KOPT-K1 (cell line): Measurements from ENCODE around the gene PNPLA7.
"Not testable (repeated sequence)": the region's sequence is repeated elsewhere in the genome, so short reads cannot be mapped to it uniquely, and the experiment has no call there.

ENCODE experiments used
- H3K27ac ChIP-seq: fragments of 200-600 bp; sonication (generic); 2 replicates; pipeline ENCODE4 v1.5.1; 2016; ENCODE audit warnings: antibody characterized with exemption, mild to moderate bottlenecking, low read depth, low read length; ENCODE audit not compliant: poor library complexity, severe bottlenecking
- H3K36me3 ChIP-seq: fragments of 200-600 bp; sonication (generic); 2 replicates; pipeline ENCODE4 v1.5.1; 2017; ENCODE audit warnings: antibody characterized with exemption, mild to moderate bottlenecking, low read length, moderate library complexity; ENCODE audit not compliant: insufficient read depth
- H3K9me3 ChIP-seq: fragments of 200-600 bp; sonication (generic); 2 replicates; pipeline ENCODE4 v1.5.1; 2017; ENCODE audit warnings: antibody characterized with exemption, low read length, mild to moderate bottlenecking; ENCODE audit not compliant: insufficient read depth, poor library complexity, severe bottlenecking

Gene PNPLA7

DNA sequence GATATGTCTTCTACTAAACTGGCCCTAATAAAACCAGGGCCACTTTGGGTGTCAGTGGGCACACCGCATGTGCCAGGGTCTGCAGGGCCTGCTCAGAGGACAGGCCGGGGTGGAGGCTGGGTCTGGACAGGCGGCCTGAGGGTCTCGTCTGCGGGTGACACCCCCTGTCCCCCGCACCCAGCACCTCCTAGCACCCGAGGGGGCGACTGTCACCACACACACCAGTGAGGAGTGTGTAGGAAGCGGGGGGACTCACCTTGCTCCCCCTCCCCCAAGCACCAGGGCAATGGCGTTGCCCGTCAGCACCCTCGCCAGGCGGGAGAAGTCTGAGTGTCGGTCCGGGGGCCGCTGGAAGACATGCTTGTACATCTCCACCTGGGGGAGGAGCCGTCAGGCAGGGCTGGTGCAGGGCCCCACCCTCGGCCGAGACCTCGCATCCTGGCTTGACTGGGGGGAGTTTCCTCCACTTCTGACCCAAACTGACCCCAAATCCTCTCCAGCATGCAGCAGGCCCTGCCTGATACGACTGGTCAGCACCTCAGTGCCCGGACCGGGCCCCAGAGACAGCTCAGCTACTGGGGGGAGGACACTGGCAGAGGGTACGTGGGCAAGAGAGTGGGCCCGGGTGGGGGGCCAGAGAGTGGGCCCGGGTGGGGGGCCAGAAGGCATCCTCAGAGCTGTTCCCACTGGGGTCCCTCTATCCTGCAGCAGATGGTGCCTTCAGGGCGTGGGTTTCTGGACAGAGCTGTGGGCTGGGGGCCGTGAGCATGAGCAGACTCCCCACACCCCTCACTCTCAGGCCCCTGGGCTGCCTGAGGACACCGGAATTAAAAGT, 72.2 kb downstream of the PNPLA7 start:
- H3K36me3 ChIP-seq: no peaks in the 10 kb centered on the region
- H3K9me3 ChIP-seq: peaks cover 38% of the 10 kb centered on the region
- H3K27ac ChIP-seq: no peak overlapping the region

DNA sequence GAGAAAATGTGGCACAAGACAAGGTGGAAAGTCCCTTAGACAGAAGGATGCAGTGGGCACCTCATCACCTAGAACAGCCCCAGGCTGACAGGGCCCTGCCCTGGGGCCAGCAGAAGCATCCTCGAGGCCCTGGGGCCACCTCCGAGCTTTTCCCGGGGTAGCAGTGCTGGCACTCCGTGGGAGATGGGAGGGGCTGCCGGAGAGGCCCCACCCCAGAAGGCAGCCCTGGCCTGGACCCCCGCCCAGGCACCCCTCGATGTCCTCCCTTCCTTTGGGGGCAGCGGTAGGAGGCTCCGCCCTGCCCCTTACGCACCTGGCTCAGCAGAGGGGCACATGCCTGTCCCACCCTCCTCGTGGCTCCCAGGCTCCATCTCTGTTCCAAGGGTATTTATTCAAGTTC, 73.3 kb downstream of the PNPLA7 start:
- no peak overlapping the region for H3K27ac ChIP-seq
- peaks cover 41% of the 10 kb centered on the region for H3K9me3 ChIP-seq
- H3K36me3 ChIP-seq: no peaks in the 10 kb centered on the region

GRCh38 chr9:137475666-137476065, 74.5 kb downstream of the PNPLA7 start:
- no peak overlapping the region for H3K27ac ChIP-seq
- peaks cover 41% of the 10 kb centered on the region for H3K9me3 ChIP-seq
- no peaks in the 10 kb centered on the region for H3K36me3 ChIP-seq

GRCh38 chr9:137474271-137474670, 75.9 kb downstream of the PNPLA7 start:
- Histone ChIP-seq H3K9me3 (peaks cover 41% of the 10 kb centered on the region), H3K27ac (no peak overlapping the region), H3K36me3 (no peaks in the 10 kb centered on the region)

GRCh38 chr9:137470785-137471184, 79.4 kb downstream of the PNPLA7 start:
- Histone ChIP-seq H3K36me3 (no peaks in the 10 kb centered on the region), H3K9me3 (peaks cover 27% of the 10 kb centered on the region), H3K27ac (no peak overlapping the region)

- H3K36me3 ChIP-seq: no peaks in the 10 kb centered on the region
- H3K27ac ChIP-seq: no peak overlapping the region
- peaks cover 2% of the 10 kb centered on the region for H3K9me3 ChIP-seq
These were observed 82.3 kb downstream of the PNPLA7 start for GRCh38 chr9:137467896-137468295.

DNA sequence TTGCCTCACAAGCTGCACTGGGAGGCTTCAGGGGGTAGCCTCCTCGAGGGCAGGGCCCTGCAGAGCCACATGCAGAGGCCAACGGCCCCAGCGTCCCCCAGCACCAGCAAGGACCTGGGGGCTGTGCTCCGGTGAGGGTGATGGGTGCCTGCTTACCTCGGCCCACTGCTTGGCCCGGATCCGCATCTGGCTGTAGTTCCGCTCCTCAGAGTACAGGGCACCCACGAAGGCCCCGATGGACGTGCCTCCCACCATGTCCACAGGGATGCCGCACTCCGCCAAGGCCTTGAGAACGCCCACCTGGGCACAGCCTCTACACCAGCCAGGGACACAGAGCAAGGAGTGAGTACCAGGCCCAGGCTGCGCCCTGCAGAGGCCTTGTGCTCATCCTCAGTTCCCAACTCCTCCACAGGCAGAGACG, 83.0 kb downstream of the PNPLA7 start:
- no peak overlapping the region for H3K27ac ChIP-seq
- no peaks in the 10 kb centered on the region for H3K9me3 ChIP-seq
- H3K36me3 ChIP-seq: no peaks in the 10 kb centered on the region

GRCh38 chr9:137466389-137467085, 83.7 kb downstream of the PNPLA7 start:
- H3K9me3 ChIP-seq, H3K36me3 ChIP-seq, H3K27ac ChIP-seq: not testable (repeated sequence)

DNA sequence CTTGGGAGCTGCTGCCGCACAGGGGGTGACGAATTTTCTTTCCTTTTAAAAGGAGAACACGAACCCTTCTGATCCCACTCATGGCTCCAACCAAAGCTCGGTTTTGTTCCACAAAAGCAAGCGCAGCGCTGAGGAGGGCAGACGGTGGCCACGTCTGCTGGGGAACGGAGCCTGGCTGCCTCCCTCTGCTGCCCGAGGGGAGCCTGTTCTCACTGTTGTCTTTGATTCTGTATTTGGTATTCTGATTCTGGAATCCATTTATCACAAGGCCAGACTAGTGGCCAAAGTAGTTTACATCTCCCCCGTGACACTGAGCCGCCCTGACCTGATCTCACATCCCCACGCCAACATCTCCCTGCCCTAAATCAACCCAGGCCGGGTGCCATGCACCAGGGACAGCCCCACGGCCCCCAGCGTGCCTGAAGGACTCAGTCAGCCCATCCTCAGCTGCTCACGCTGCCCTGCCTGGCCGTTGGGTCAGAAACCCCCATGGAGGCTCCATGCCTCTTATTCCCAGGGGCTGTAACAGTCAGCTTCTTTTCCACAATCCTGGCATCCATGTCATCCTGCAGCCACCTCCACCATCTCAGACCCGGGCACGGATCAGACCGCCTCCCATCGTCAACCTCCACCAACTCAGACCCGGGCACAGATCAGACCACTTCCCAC, 84.3 kb downstream of the PNPLA7 start:
- H3K36me3 ChIP-seq: no peaks in the 10 kb centered on the region
- no peak overlapping the region for H3K27ac ChIP-seq
- no peaks in the 10 kb centered on the region for H3K9me3 ChIP-seq

- no peaks in the 10 kb centered on the region for H3K9me3 ChIP-seq
- no peak overlapping the region for H3K27ac ChIP-seq
- H3K36me3 ChIP-seq: no peaks in the 10 kb centered on the region
These were observed 85.0 kb downstream of the PNPLA7 start for GRCh38 chr9:137465000-137465719.

- H3K9me3 ChIP-seq: no peaks in the 10 kb centered on the region
- no peak overlapping the region for H3K27ac ChIP-seq
- H3K36me3 ChIP-seq: no peaks in the 10 kb centered on the region
These were observed 85.8 kb downstream of the PNPLA7 start for GRCh38 chr9:137464291-137464999.

- Histone ChIP-seq H3K27ac (no peak overlapping the region), H3K9me3 (no peaks in the 10 kb centered on the region), H3K36me3 (no peaks in the 10 kb centered on the region)
These were observed 86.3 kb downstream of the PNPLA7 start for GRCh38 chr9:137463931-137464290.

GRCh38 chr9:137462986-137463930, 86.9 kb downstream of the PNPLA7 start:
- no peak overlapping the region for H3K27ac ChIP-seq
- no peaks in the 10 kb centered on the region for H3K9me3 ChIP-seq
- no peaks in the 10 kb centered on the region for H3K36me3 ChIP-seq
